OCI-LY3 (cell line): Measurements from ENCODE around the gene TBATA.

Source experiments
- CTCF ChIP-seq: fragments of 200-600, 300-600 bp; sonication (generic); IDR thresholded peaks from 2 replicates; pipeline ENCODE4 v1.5.1; 2014; ENCODE audit warnings: antibody characterized with exemption, low read length, low read depth
- EZH2phosphoT487 ChIP-seq: fragments of 200-600 bp; shearing (Covaris generic); IDR thresholded peaks from 2 replicates; pipeline ENCODE4 v1.6.1; 2018; ENCODE audit warnings: antibody characterized with exemption, mixed run types, low read depth

- no peak for TF ChIP-seq CTCF
- no peak for TF ChIP-seq EZH2phosphoT487
Measured at GRCh38 chr10:70760271-70760787, 24.8 kb downstream of the TBATA start.
